ENCODE measurements around the gene CCM2. TPM values are rescaled to one million over a fixed set of nuclear protein-coding genes. Genes with fewer than 3 reads are reported as not detected.

Gene CCM2
- total RNA-seq, 1 experiment from 2014 or later: 42.5 TPM

- H3K4me3 ChIP-seq (ENCODE audit: low read length): peak overlapping the region; percentile 93
- no peaks in the 10 kb centered on the region for H3K9me3 ChIP-seq (ENCODE audit: low read length)
- peaks cover 10% of the 10 kb centered on the region; the same call in 1 of the 2 replicates for H3K36me3 ChIP-seq (ENCODE audit: insufficient read depth, low read length)
- H3K27ac ChIP-seq (ENCODE audit: low read length): peak overlapping the region; percentile 98
- H3K4me2 ChIP-seq (ENCODE audit: low read depth, low read length, poor library complexity, severe bottlenecking): peak overlapping the region; percentile 100
- H3K9ac ChIP-seq (ENCODE audit: low read length): peak overlapping the region; percentile 91
- H3K4me1 ChIP-seq (ENCODE audit: low read length): peaks cover 81% of the 10 kb centered on the region
- H3K9me2 ChIP-seq (replicated peaks; ENCODE audit: insufficient read depth, low read length): no peaks in the 10 kb centered on the region
- DNase-seq: peak; percentile 100
- peaks cover 41% of the 10 kb centered on the region for H3K79me2 ChIP-seq (ENCODE audit: low read length)
- H4K20me1 ChIP-seq (ENCODE audit: insufficient read depth, low read depth, low read length): peaks cover 9% of the 10 kb centered on the region
- H3K27me3 ChIP-seq (ENCODE audit: low read length): no peaks in the 10 kb centered on the region
- H2AFZ ChIP-seq (ENCODE audit: low read length): peak overlapping the region; percentile 72; the same call in 1 of the 2 replicates
These were observed 532 bp upstream of the CCM2 start for GRCh38 chr7:44999245-45000092.

- Histone ChIP-seq H3K9me3 (ENCODE audit: low read length) (no peaks in the 10 kb centered on the region), H3K79me2 (ENCODE audit: low read length) (peaks cover 58% of the 10 kb centered on the region), H3K9ac (ENCODE audit: low read length) (peak overlapping the region; percentile 98), H3K4me2 (ENCODE audit: low read depth, low read length, poor library complexity, severe bottlenecking) (peak overlapping the region; percentile 100), H3K9me2 (replicated peaks; ENCODE audit: insufficient read depth, low read length) (no peaks in the 10 kb centered on the region), H3K27me3 (ENCODE audit: low read length) (no peaks in the 10 kb centered on the region), H4K20me1 (ENCODE audit: insufficient read depth, low read depth, low read length) (peaks cover 18% of the 10 kb centered on the region), H2AFZ (ENCODE audit: low read length) (no peak overlapping the region), H3K4me1 (ENCODE audit: low read length) (peaks cover 67% of the 10 kb centered on the region), H3K36me3 (ENCODE audit: insufficient read depth, low read length) (peaks cover 10% of the 10 kb centered on the region; the same call in 1 of the 2 replicates), H3K27ac (ENCODE audit: low read length) (peak overlapping the region; percentile 98), H3K4me3 (ENCODE audit: low read length) (peak overlapping the region; percentile 99)
- peak; percentile 89 for DNase-seq
These were observed 1.2 kb downstream of the CCM2 start for GRCh38 chr7:45001138-45001694.

- peaks cover 61% of the 10 kb centered on the region for H3K4me1 ChIP-seq (ENCODE audit: low read length)
These were observed 1.8 kb downstream of the CCM2 start for GRCh38 chr7:45001826-45002225.

GRCh38 chr7:45003789-45004188 is 3.8 kb downstream of the CCM2 start:
- Histone ChIP-seq H3K9ac (ENCODE audit: low read length) (no peak overlapping the region), H3K9me2 (replicated peaks; ENCODE audit: insufficient read depth, low read length) (no peaks in the 10 kb centered on the region), H3K27me3 (ENCODE audit: low read length) (no peaks in the 10 kb centered on the region), H3K4me1 (ENCODE audit: low read length) (peaks cover 42% of the 10 kb centered on the region), H3K4me3 (ENCODE audit: low read length) (no peak overlapping the region), H4K20me1 (ENCODE audit: insufficient read depth, low read depth, low read length) (peaks cover 21% of the 10 kb centered on the region), H3K9me3 (ENCODE audit: low read length) (no peaks in the 10 kb centered on the region), H3K27ac (ENCODE audit: low read length) (peak overlapping the region; percentile 73), H3K79me2 (ENCODE audit: low read length) (peaks cover 81% of the 10 kb centered on the region), H3K4me2 (ENCODE audit: low read depth, low read length, poor library complexity, severe bottlenecking) (no peak overlapping the region), H3K36me3 (ENCODE audit: insufficient read depth, low read length) (peaks cover 17% of the 10 kb centered on the region; the same call in 1 of the 2 replicates), H2AFZ (ENCODE audit: low read length) (no peak overlapping the region)
- DNase-seq: no peak

More at GRCh38 chr7:45001826-45002225, 1.8 kb downstream of the CCM2 start:
- H3K36me3 ChIP-seq (ENCODE audit: insufficient read depth, low read length): peaks cover 10% of the 10 kb centered on the region; the same call in 1 of the 2 replicates
- peak; percentile 40 for DNase-seq
- H3K27me3 ChIP-seq (ENCODE audit: low read length): no peaks in the 10 kb centered on the region
- no peaks in the 10 kb centered on the region for H3K9me2 ChIP-seq (replicated peaks; ENCODE audit: insufficient read depth, low read length)
- peak overlapping the region; percentile 100 for H3K4me2 ChIP-seq (ENCODE audit: low read depth, low read length, poor library complexity, severe bottlenecking)
- peak overlapping the region; percentile 98 for H3K9ac ChIP-seq (ENCODE audit: low read length)
- H4K20me1 ChIP-seq (ENCODE audit: insufficient read depth, low read depth, low read length): peaks cover 18% of the 10 kb centered on the region
- peak overlapping the region; percentile 99 for H3K4me3 ChIP-seq (ENCODE audit: low read length)
- H3K79me2 ChIP-seq (ENCODE audit: low read length): peaks cover 64% of the 10 kb centered on the region
- no peak overlapping the region for H2AFZ ChIP-seq (ENCODE audit: low read length)
- no peaks in the 10 kb centered on the region for H3K9me3 ChIP-seq (ENCODE audit: low read length)
- H3K27ac ChIP-seq (ENCODE audit: low read length): peak overlapping the region; percentile 98

- Histone ChIP-seq H3K9me3 (ENCODE audit: low read length) (no peaks in the 10 kb centered on the region), H3K4me2 (ENCODE audit: low read depth, low read length, poor library complexity, severe bottlenecking) (no peak overlapping the region), H3K4me1 (ENCODE audit: low read length) (peaks cover 21% of the 10 kb centered on the region), H3K4me3 (ENCODE audit: low read length) (no peak overlapping the region), H3K36me3 (ENCODE audit: insufficient read depth, low read length) (peaks cover 27% of the 10 kb centered on the region), H3K9ac (ENCODE audit: low read length) (no peak overlapping the region), H4K20me1 (ENCODE audit: insufficient read depth, low read depth, low read length) (peaks cover 23% of the 10 kb centered on the region), H3K27me3 (ENCODE audit: low read length) (no peaks in the 10 kb centered on the region), H3K27ac (ENCODE audit: low read length) (no peak overlapping the region), H3K9me2 (replicated peaks; ENCODE audit: insufficient read depth, low read length) (no peaks in the 10 kb centered on the region), H3K79me2 (ENCODE audit: low read length) (peaks cover 93% of the 10 kb centered on the region), H2AFZ (ENCODE audit: low read length) (no peak overlapping the region)
- no peak for DNase-seq
These were observed 7.1 kb downstream of the CCM2 start for GRCh38 chr7:45007106-45007505.

- no peak overlapping the region for H3K4me3 ChIP-seq (ENCODE audit: low read length)
- H3K9me3 ChIP-seq (ENCODE audit: low read length): no peaks in the 10 kb centered on the region
- peaks cover 26% of the 10 kb centered on the region for H3K36me3 ChIP-seq (ENCODE audit: insufficient read depth, low read length)
- H3K9me2 ChIP-seq (replicated peaks; ENCODE audit: insufficient read depth, low read length): no peaks in the 10 kb centered on the region
- H3K79me2 ChIP-seq (ENCODE audit: low read length): peaks cover 93% of the 10 kb centered on the region
- H3K27me3 ChIP-seq (ENCODE audit: low read length): no peaks in the 10 kb centered on the region
- peaks cover 17% of the 10 kb centered on the region for H4K20me1 ChIP-seq (ENCODE audit: insufficient read depth, low read depth, low read length)
- no peak overlapping the region for H3K4me2 ChIP-seq (ENCODE audit: low read depth, low read length, poor library complexity, severe bottlenecking)
- DNase-seq: no peak
- no peak overlapping the region for H3K27ac ChIP-seq (ENCODE audit: low read length)
- no peak overlapping the region for H3K9ac ChIP-seq (ENCODE audit: low read length)
- no peak overlapping the region for H2AFZ ChIP-seq (ENCODE audit: low read length)
- peaks cover 15% of the 10 kb centered on the region for H3K4me1 ChIP-seq (ENCODE audit: low read length)
These were observed 7.7 kb downstream of the CCM2 start for GRCh38 chr7:45007571-45008328.

- Histone ChIP-seq H3K36me3 (ENCODE audit: insufficient read depth, low read length) (peaks cover 26% of the 10 kb centered on the region), H3K79me2 (ENCODE audit: low read length) (peaks cover 79% of the 10 kb centered on the region), H2AFZ (ENCODE audit: low read length) (no peak overlapping the region), H4K20me1 (ENCODE audit: insufficient read depth, low read depth, low read length) (peaks cover 12% of the 10 kb centered on the region), H3K4me2 (ENCODE audit: low read depth, low read length, poor library complexity, severe bottlenecking) (no peak overlapping the region), H3K4me3 (ENCODE audit: low read length) (no peak overlapping the region), H3K27me3 (ENCODE audit: low read length) (no peaks in the 10 kb centered on the region), H3K4me1 (ENCODE audit: low read length) (no peaks in the 10 kb centered on the region), H3K9me2 (replicated peaks; ENCODE audit: insufficient read depth, low read length) (no peaks in the 10 kb centered on the region), H3K27ac (ENCODE audit: low read length) (no peak overlapping the region), H3K9ac (ENCODE audit: low read length) (no peak overlapping the region), H3K9me3 (ENCODE audit: low read length) (no peaks in the 10 kb centered on the region)
- no peak for DNase-seq
These were observed 13.5 kb downstream of the CCM2 start for GRCh38 chr7:45013465-45013967.

Data from Karpas-422 (cell line).